ENCODE data around the gene THOC2. TPM values are rescaled to one million over a fixed set of nuclear protein-coding genes. Genes with fewer than 3 reads are reported as not detected.
A peak's percentile ranks its signal among the peaks of the same experiment; 100 is the strongest.
"Not testable (repeated sequence)": the region's sequence is repeated elsewhere in the genome, so short reads cannot be mapped to it uniquely, and the experiment has no call there.

THOC2 gene
- total RNA-seq, 2 experiments from 2014 or later = 81.8 to 86.5 TPM

- H3K9me3 Mint-ChIP-seq = no peaks in the 10 kb centered on the region
- POLR2A ChIA-PET = no interaction called here
- peak overlapping the region; percentile 81 for H3K27ac Mint-ChIP-seq
- H3K4me3 Mint-ChIP-seq = peak overlapping the region; percentile 93
- H3K36me3 Mint-ChIP-seq (ENCODE audit: low read depth) = peaks cover 8% of the 10 kb centered on the region
- CTCF ChIA-PET = interaction anchor here (0.9 kb wide), 1 partner anchor 9 kb away, joined by 4 read pairs; no protein-coding TSS in a partner anchor
- DNase-seq = peak; percentile 8
- H3K4me1 Mint-ChIP-seq = peaks cover 34% of the 10 kb centered on the region
- no peaks in the 10 kb centered on the region for H3K27me3 Mint-ChIP-seq
Measured at GRCh38 chrX:123731258-123731986, 1.4 kb downstream of the THOC2 start.

DNA sequence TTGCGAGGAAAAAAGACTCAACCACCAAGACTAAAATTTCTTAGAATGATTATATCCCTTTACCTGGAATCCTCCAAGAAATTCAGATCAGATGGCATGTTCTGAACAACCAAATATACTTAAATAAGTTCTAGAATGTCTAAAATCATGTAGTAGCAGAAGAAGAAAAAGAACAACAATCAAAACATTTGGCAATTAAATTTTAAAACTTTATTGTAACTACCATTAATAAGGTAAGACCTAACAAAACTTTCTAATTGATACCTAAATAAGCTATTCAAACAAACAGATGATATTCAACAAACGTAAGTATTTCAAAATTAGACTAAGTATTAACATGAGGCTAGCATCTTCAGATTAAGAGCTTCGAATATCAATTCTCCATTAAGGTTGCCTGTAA lies 4.3 kb downstream of the THOC2 start:
- Mint-ChIP-seq H3K4me3 (peak overlapping the region; percentile 34), H3K36me3 (ENCODE audit: low read depth) (peaks cover 9% of the 10 kb centered on the region), H3K27ac (no peak overlapping the region), H3K9me3 (no peaks in the 10 kb centered on the region), H3K27me3 (no peaks in the 10 kb centered on the region), H3K4me1 (peaks cover 34% of the 10 kb centered on the region)
- DNase-seq = no peak
- ChIA-PET POLR2A (no interaction called here), CTCF (no interaction called here)

- H3K4me3 Mint-ChIP-seq = peak overlapping the region; percentile 34
- POLR2A ChIA-PET = no interaction called here
- DNase-seq = no peak
- CTCF ChIA-PET = no interaction called here
- no peak overlapping the region for H3K27ac Mint-ChIP-seq
- H3K36me3 Mint-ChIP-seq (ENCODE audit: low read depth) = peaks cover 7% of the 10 kb centered on the region
- peaks cover 29% of the 10 kb centered on the region for H3K4me1 Mint-ChIP-seq
- no peaks in the 10 kb centered on the region for H3K9me3 Mint-ChIP-seq
- no peaks in the 10 kb centered on the region for H3K27me3 Mint-ChIP-seq
Measured at GRCh38 chrX:123728016-123728415, 4.8 kb downstream of the THOC2 start.

- H3K9me3 Mint-ChIP-seq; POLR2A ChIA-PET; H3K27me3 Mint-ChIP-seq; H3K4me1 Mint-ChIP-seq; DNase-seq; H3K4me3 Mint-ChIP-seq; H3K27ac Mint-ChIP-seq; H3K36me3 Mint-ChIP-seq (ENCODE audit: low read depth): not testable (repeated sequence)
- CTCF ChIA-PET = interaction anchor here (0.8 kb wide), 1 partner anchor 9 kb away, joined by 4 read pairs; no protein-coding TSS in a partner anchor
Measured at GRCh38 chrX:123722193-123722592, 10.7 kb downstream of the THOC2 start.

GRCh38 chrX:123720486-123720885 lies 12.4 kb downstream of the THOC2 start:
- H3K9me3 Mint-ChIP-seq = no peaks in the 10 kb centered on the region
- no peak for DNase-seq
- H3K36me3 Mint-ChIP-seq (ENCODE audit: low read depth) = peaks cover 11% of the 10 kb centered on the region
- no peaks in the 10 kb centered on the region for H3K27me3 Mint-ChIP-seq
- ChIA-PET POLR2A (no interaction called here), CTCF (interaction anchor here (0.6 kb wide), 1 partner anchor 15 kb away, joined by 4 read pairs; no protein-coding TSS in a partner anchor)
- peaks cover 6% of the 10 kb centered on the region for H3K4me1 Mint-ChIP-seq
- H3K4me3 Mint-ChIP-seq = no peak overlapping the region
- H3K27ac Mint-ChIP-seq = no peak overlapping the region

GRCh38 chrX:123713841-123714240 lies 19.0 kb downstream of the THOC2 start:
- no peak for DNase-seq
- Mint-ChIP-seq H3K27me3 (no peaks in the 10 kb centered on the region), H3K36me3 (ENCODE audit: low read depth) (peaks cover 5% of the 10 kb centered on the region), H3K4me1 (peaks cover 12% of the 10 kb centered on the region), H3K27ac (no peak overlapping the region), H3K9me3 (no peaks in the 10 kb centered on the region), H3K4me3 (no peak overlapping the region)
- ChIA-PET POLR2A (no interaction called here), CTCF (interaction anchor here (0.6 to 0.7 kb wide), 2 partner anchors 29 to 1227 kb away, joined by 3 read pairs; no protein-coding TSS in a partner anchor)

DNA sequence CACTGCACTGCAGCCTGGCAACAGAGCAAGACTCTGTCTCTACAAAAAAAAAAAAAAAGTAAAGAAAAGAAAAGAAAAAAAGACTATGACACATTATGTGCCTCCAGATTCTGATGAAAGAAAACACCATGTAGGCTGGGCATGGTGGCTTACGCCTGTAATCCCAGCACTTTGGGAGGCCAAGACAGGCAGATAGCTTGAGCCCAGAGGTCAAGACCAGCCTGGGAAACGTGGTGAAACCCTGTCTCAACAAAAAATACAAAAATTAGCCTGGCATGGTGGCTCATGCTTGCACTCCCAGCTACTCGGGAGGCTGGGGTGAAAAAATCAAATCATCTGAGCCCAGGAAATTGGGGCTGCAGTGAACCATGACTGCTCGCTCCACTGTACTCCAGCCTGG lies 19.4 kb downstream of the THOC2 start:
- DNase-seq = no peak
- H3K4me3 Mint-ChIP-seq = no peak overlapping the region
- peaks cover 5% of the 10 kb centered on the region for H3K36me3 Mint-ChIP-seq (ENCODE audit: low read depth)
- ChIA-PET POLR2A (no interaction called here), CTCF (interaction anchor here (0.6 to 0.7 kb wide), 2 partner anchors 28 to 1227 kb away, joined by 3 read pairs; no protein-coding TSS in a partner anchor)
- H3K4me1 Mint-ChIP-seq = peaks cover 12% of the 10 kb centered on the region
- no peaks in the 10 kb centered on the region for H3K27me3 Mint-ChIP-seq
- H3K9me3 Mint-ChIP-seq = no peaks in the 10 kb centered on the region
- no peak overlapping the region for H3K27ac Mint-ChIP-seq

GRCh38 chrX:123711201-123711600 lies 21.7 kb downstream of the THOC2 start:
- POLR2A ChIA-PET; H3K9me3 Mint-ChIP-seq; H3K36me3 Mint-ChIP-seq (ENCODE audit: low read depth); H3K4me3 Mint-ChIP-seq; H3K27ac Mint-ChIP-seq; DNase-seq; H3K4me1 Mint-ChIP-seq; H3K27me3 Mint-ChIP-seq: not testable (repeated sequence)
- CTCF ChIA-PET = interaction anchor here (0.5 to 1.0 kb wide), 4 partner anchors 14 to 214 kb away, joined by 3 to 4 read pairs (median 3); no protein-coding TSS in a partner anchor

DNA sequence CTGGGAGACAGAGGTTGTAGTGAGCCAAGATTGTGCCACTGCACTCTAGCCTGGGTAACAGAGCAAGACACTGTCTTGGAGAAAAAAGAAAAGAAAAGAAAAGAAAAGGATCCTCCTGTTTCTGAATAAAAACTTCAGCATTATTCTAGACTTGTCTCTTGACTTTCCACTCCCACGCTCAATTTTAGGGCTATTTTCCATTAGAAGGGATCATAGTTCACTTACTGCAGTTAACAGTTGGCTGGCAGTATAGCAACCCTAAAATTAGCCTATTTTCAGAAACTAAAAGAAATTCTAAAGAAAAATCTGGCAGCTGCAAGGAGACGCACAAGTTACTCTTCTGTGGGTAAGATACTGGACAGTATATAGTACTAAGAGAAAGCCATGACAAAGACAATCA lies 28.1 kb downstream of the THOC2 start:
- H3K4me1 Mint-ChIP-seq = peaks cover 3% of the 10 kb centered on the region
- H3K9me3 Mint-ChIP-seq = no peaks in the 10 kb centered on the region
- CTCF ChIA-PET = interaction anchor here (0.8 kb wide), 1 partner anchor 10 kb away, joined by 3 read pairs; no protein-coding TSS in a partner anchor
- H3K27me3 Mint-ChIP-seq = no peaks in the 10 kb centered on the region
- H3K36me3 Mint-ChIP-seq (ENCODE audit: low read depth) = peaks cover 7% of the 10 kb centered on the region
- DNase-seq = no peak
- no peak overlapping the region for H3K4me3 Mint-ChIP-seq
- H3K27ac Mint-ChIP-seq = no peak overlapping the region
- POLR2A ChIA-PET = no interaction called here

DNA sequence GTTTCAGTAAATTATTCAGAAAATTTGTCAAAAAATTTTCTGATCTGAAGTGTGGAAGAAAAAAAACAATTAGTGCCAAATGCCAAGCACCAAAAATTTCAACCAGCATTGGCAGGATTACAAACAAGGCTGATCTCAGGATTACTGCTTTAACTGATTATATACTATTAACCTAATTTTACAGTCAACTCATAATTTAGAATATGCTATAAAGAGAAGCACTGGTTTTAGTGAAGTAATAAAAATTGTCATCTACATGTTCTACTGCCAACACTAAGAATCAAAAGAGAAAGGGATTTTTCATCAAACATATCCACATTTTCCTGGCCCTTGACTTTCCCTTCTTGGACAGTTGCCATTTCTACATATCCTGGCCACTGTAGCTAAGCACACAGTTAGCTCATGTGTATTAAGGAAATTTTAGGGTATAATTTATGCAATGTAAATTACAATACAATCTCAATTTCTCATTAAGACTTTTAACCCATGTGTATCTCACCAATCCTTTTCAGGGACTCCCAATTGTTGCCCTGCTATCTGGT lies 33.8 kb downstream of the THOC2 start:
- ChIA-PET CTCF (interaction anchor here (0.6 kb wide), 1 partner anchor 56 kb away, joined by 3 read pairs; no protein-coding TSS in a partner anchor), POLR2A (no interaction called here)
- no peaks in the 10 kb centered on the region for H3K27me3 Mint-ChIP-seq
- no peaks in the 10 kb centered on the region for H3K9me3 Mint-ChIP-seq
- H3K4me1 Mint-ChIP-seq = peaks cover 1% of the 10 kb centered on the region
- no peak overlapping the region for H3K27ac Mint-ChIP-seq
- no peak for DNase-seq
- no peaks in the 10 kb centered on the region for H3K36me3 Mint-ChIP-seq (ENCODE audit: low read depth)
- no peak overlapping the region for H3K4me3 Mint-ChIP-seq

DNA sequence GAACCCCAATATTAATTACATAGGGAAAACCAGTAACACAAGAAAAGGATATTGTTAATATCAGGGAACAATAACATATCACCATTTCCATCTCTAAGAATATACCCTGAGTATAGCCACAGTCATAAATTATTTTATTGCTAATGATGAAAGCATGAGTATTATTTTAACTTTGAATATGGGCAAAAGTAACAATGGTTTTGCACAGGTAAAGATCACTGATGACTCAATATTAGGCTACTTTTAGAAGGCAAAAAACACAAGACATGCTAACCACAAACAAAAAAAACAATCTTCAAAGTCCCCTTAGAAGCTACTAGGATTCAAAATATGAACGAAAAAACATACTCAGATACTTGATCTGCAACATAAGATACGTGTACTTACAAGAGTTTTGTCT lies 36.5 kb downstream of the THOC2 start:
- H3K27ac Mint-ChIP-seq = no peak overlapping the region
- H3K36me3 Mint-ChIP-seq (ENCODE audit: low read depth) = peaks cover 2% of the 10 kb centered on the region
- H3K4me1 Mint-ChIP-seq = peaks cover 1% of the 10 kb centered on the region
- ChIA-PET CTCF (no interaction called here), POLR2A (no interaction called here)
- no peaks in the 10 kb centered on the region for H3K9me3 Mint-ChIP-seq
- no peak for DNase-seq
- no peaks in the 10 kb centered on the region for H3K27me3 Mint-ChIP-seq
- no peak overlapping the region for H3K4me3 Mint-ChIP-seq

GRCh38 chrX:123695242-123695641 lies 37.6 kb downstream of the THOC2 start:
- ChIA-PET CTCF (interaction anchor here (1.1 kb wide), 1 partner anchor 9 kb away, joined by 3 read pairs; no protein-coding TSS in a partner anchor), POLR2A (no interaction called here)
- Mint-ChIP-seq H3K27ac (no peak overlapping the region), H3K9me3 (no peaks in the 10 kb centered on the region), H3K27me3 (no peaks in the 10 kb centered on the region), H3K4me3 (no peak overlapping the region), H3K4me1 (peaks cover 1% of the 10 kb centered on the region), H3K36me3 (ENCODE audit: low read depth) (peaks cover 2% of the 10 kb centered on the region)
- DNase-seq = no peak

- Mint-ChIP-seq H3K27ac (no peak overlapping the region), H3K36me3 (ENCODE audit: low read depth) (peaks cover 5% of the 10 kb centered on the region), H3K4me3 (no peak overlapping the region), H3K9me3 (no peaks in the 10 kb centered on the region), H3K4me1 (peaks cover 1% of the 10 kb centered on the region), H3K27me3 (no peaks in the 10 kb centered on the region)
- POLR2A ChIA-PET = no interaction called here
- CTCF ChIA-PET = no interaction called here
- no peak for DNase-seq
Measured at GRCh38 chrX:123691776-123692175, 41.1 kb downstream of the THOC2 start.
